Endodermal cell (in vitro differentiated cells): ENCODE results near the gene IQGAP2. TPM values are rescaled to one million over a fixed set of nuclear protein-coding genes. Genes with fewer than 3 reads are reported as not detected.

Experiments used
- DNase-seq: peaks from one replicate; pipeline ENCODE4 v3.0.0-alpha.2; 2017
- H3K27ac ChIP-seq: 2 replicates; pipeline ENCODE4 v1.5.1; 2013; ENCODE audit warnings: mild to moderate bottlenecking, low read depth, low read length, moderate library complexity
- H3K27me3 ChIP-seq: 2 replicates; pipeline ENCODE4 v1.6.1; 2013; ENCODE audit warnings: mild to moderate bottlenecking, low read length, moderate library complexity; ENCODE audit not compliant: insufficient read depth, control insufficient read depth, poor library complexity, severe bottlenecking
- H3K36me3 ChIP-seq: 2 replicates; pipeline ENCODE4 v1.7.0; 2013; ENCODE audit warnings: mild to moderate bottlenecking, low read length, moderate library complexity; ENCODE audit not compliant: control insufficient read depth, insufficient read depth
- H3K4me1 ChIP-seq: one replicate; pipeline ENCODE4 v1.7.0; 2013; ENCODE audit warnings: low read length; ENCODE audit not compliant: control insufficient read depth, insufficient read depth
- H3K4me3 ChIP-seq: 2 replicates; pipeline ENCODE4 v1.5.1; 2013; ENCODE audit warnings: mild to moderate bottlenecking, low read length, moderate library complexity
- H3K9ac ChIP-seq: 2 replicates; pipeline ENCODE4 v1.6.1; 2013; ENCODE audit warnings: mild to moderate bottlenecking, low read length, moderate library complexity; ENCODE audit not compliant: poor library complexity, severe bottlenecking; ENCODE audit errors: extremely low read depth
- H3K9me3 ChIP-seq: 2 replicates; pipeline ENCODE4 v1.6.1; 2013; ENCODE audit warnings: mild to moderate bottlenecking, low read length, moderate library complexity; ENCODE audit not compliant: control insufficient read depth
- H3K27ac Mint-ChIP-seq: 2 replicates; pipeline ENCODE4 v1.8.0; 2020; ENCODE audit warnings: mixed read lengths
- H3K27me3 Mint-ChIP-seq: 2 replicates; pipeline ENCODE4 v1.8.0; 2021; ENCODE audit warnings: mild to moderate bottlenecking, mixed read lengths; ENCODE audit not compliant: insufficient read depth
- H3K36me3 Mint-ChIP-seq: 2 replicates; pipeline ENCODE4 v1.8.0; 2020; ENCODE audit warnings: low read depth, mixed read lengths
- H3K4me1 Mint-ChIP-seq: 2 replicates; pipeline ENCODE4 v1.8.0; 2020; ENCODE audit warnings: mixed read lengths
- H3K4me3 Mint-ChIP-seq: 2 replicates; pipeline ENCODE4 v1.8.0; 2020; ENCODE audit warnings: mild to moderate bottlenecking, moderate library complexity, mixed read lengths
- H3K9me3 Mint-ChIP-seq: 2 replicates; pipeline ENCODE4 v1.8.0; 2020; ENCODE audit warnings: mild to moderate bottlenecking, mixed read lengths
- WGBS, 2 experiments: methylation state at CpG; one replicate each; pipeline versions ENCODE4 v1.1.5 to v1.1.7; 2013; ENCODE audit warnings: missing lambda C conversion rate in 2 of 2, mixed read lengths in 1 of 2; ENCODE audit not compliant: insufficient coverage in 1 of 2, insufficient read length in 1 of 2; 5-methylcytosine and 5-hydroxymethylcytosine counted together
- total RNA-seq, 2 donors: library from RNA; stranded (reverse); fragmentation: NEBNext Ultra II Directional in 1 of 2; extraction: Animal tissue kit (Norgen Biotek cat#: 25700) in 1 of 2; gene quantifications; 2 replicates in 1 of 2; 3 replicates in 1 of 2; pipeline ENCODE4 v1.2.1, GENCODE V29; 2021
- TF ChIP-seq, protein P1 (sequence below): fragments of 200-600 bp; sonication (generic); conservative IDR thresholded peaks from 2 replicates; pipeline ENCODE4 v1.5.0; 2021; ENCODE audit warnings: antibody characterized with exemption, mild to moderate bottlenecking

IQGAP2 gene
- total RNA-seq, 2 donors from 2014 or later, result 8.3 to 19.4 TPM

DNA sequence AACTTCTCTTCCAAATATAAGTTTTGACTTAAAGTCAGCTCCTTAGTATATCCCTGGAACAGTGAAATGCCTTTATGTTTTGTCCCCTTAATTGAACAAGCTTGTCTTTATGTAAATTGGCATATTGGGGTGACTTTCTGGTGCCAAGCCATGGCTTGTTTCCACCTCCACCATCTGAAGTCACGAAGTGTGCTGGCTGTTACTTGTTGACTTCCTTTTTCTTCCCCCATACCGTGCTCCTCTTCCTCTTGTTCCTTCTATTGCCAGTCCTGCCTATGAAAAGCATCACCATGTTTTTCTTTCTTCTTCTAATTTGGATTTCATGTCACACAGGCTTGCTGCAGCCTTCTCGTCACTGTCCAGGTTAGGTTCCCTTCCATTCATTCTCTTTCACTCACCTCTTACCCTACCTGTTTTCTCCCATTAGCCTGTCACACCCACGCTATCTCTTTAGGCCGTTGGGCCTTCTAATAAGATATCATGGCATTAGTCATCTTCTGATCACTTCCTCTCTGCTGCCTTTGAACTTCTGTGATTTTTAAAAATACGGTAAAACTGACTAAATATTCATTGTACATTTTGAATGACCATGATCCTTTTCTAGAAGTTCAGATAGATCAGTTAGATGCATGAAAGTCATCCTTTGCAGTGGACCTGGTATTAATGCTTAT, 48.1 kb downstream of the IQGAP2 start:
- peaks cover 2% of the 10 kb centered on the region for H3K27me3 Mint-ChIP-seq
- H3K4me1 Mint-ChIP-seq, result peaks cover 21% of the 10 kb centered on the region
- H3K9me3 Mint-ChIP-seq, result no peaks in the 10 kb centered on the region
- Histone ChIP-seq H3K9ac (no peak overlapping the region), H3K4me1 (no peaks in the 10 kb centered on the region), H3K27me3 (no peaks in the 10 kb centered on the region), H3K4me3 (no peak overlapping the region), H3K9me3 (no peaks in the 10 kb centered on the region), H3K36me3 (no peaks in the 10 kb centered on the region), H3K27ac (no peak overlapping the region)
- no peak for DNase-seq
- no peaks in the 10 kb centered on the region for H3K36me3 Mint-ChIP-seq
- TF ChIP-seq, protein P1, sequence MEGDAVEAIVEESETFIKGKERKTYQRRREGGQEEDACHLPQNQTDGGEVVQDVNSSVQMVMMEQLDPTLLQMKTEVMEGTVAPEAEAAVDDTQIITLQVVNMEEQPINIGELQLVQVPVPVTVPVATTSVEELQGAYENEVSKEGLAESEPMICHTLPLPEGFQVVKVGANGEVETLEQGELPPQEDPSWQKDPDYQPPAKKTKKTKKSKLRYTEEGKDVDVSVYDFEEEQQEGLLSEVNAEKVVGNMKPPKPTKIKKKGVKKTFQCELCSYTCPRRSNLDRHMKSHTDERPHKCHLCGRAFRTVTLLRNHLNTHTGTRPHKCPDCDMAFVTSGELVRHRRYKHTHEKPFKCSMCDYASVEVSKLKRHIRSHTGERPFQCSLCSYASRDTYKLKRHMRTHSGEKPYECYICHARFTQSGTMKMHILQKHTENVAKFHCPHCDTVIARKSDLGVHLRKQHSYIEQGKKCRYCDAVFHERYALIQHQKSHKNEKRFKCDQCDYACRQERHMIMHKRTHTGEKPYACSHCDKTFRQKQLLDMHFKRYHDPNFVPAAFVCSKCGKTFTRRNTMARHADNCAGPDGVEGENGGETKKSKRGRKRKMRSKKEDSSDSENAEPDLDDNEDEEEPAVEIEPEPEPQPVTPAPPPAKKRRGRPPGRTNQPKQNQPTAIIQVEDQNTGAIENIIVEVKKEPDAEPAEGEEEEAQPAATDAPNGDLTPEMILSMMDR, result no peak
- 89 to 92% methylated on average over 6 of the region's 6 CpGs for WGBS, 2 experiments
- H3K4me3 Mint-ChIP-seq, result no peak overlapping the region
- H3K27ac Mint-ChIP-seq, result no peak overlapping the region

DNA sequence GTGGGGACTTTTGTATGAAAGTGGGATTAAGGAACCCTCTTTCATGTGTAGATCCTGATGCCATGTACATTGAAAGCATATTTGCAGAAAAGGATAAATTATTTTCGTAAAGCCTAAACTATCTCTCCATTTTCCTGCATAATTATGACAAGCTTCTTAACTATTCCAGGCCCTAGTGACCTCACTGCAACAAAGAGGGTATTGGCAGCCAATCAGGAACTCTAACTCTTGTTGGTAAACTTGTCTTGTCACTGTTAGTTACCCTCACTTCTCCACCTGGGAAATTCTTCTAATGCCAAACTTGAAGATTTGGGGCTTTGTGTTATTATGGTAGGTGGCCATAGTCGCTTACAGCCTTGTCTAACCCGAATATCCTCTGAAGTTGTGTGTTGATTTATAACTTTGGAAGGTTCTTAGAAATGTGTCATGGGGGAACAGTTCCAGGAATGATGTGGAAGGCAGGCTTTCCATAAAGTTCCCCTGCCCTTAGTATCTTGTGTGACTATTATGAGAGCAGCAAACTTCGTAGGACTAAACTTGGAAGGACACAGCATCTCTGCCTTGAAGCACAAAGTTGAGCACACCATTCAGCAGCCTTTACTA, 52.5 kb downstream of the IQGAP2 start:
- Mint-ChIP-seq H3K36me3 (no peaks in the 10 kb centered on the region), H3K4me3 (no peak overlapping the region), H3K27ac (no peak overlapping the region), H3K9me3 (no peaks in the 10 kb centered on the region), H3K27me3 (peaks cover 8% of the 10 kb centered on the region), H3K4me1 (peaks cover 22% of the 10 kb centered on the region)
- H3K9ac ChIP-seq, result no peak overlapping the region
- DNase-seq, result no peak
- H3K4me1 ChIP-seq, result no peaks in the 10 kb centered on the region
- TF ChIP-seq, protein P1, result no peak
- H3K36me3 ChIP-seq, result no peaks in the 10 kb centered on the region
- no peaks in the 10 kb centered on the region for H3K9me3 ChIP-seq
- H3K4me3 ChIP-seq, result no peak overlapping the region
- WGBS, 2 experiments, result 80 to 91% methylated on average over 3 to 4 of the region's 4 CpGs
- H3K27ac ChIP-seq, result no peak overlapping the region
- H3K27me3 ChIP-seq, result no peaks in the 10 kb centered on the region

DNA sequence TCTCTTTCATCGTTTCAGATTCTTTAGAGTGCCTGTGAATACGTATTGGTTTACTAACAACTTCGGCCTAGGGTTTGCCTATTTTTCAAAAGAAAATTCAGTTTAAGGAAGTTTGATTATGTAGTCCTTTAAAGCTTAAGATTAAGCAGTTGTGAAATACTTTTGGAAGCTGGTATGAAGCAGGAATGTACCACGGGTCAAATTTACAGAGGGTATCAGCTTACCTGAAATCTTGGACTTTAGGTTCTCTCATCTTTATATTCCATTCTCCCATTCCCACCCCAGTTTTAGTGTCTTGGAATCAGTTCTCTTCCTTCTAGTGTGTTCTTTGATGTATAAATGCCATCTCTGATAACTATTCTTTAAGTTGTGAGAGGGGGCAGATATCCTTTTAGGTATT, 53.2 kb downstream of the IQGAP2 start:
- Histone ChIP-seq H3K9me3 (no peaks in the 10 kb centered on the region), H3K27me3 (no peaks in the 10 kb centered on the region), H3K4me3 (no peak overlapping the region), H3K36me3 (no peaks in the 10 kb centered on the region), H3K27ac (no peak overlapping the region), H3K4me1 (no peaks in the 10 kb centered on the region), H3K9ac (no peak overlapping the region)
- Mint-ChIP-seq H3K27ac (no peak overlapping the region), H3K9me3 (no peaks in the 10 kb centered on the region), H3K36me3 (no peaks in the 10 kb centered on the region), H3K4me1 (peaks cover 22% of the 10 kb centered on the region), H3K4me3 (no peak overlapping the region), H3K27me3 (peaks cover 9% of the 10 kb centered on the region)
- 95 to 98% methylated on average over 3 to 4 of the region's 4 CpGs for WGBS, 2 experiments
- no peak for DNase-seq
- TF ChIP-seq, protein P1, result no peak
